Coronary artery (tissue), 2 donors: ENCODE results near the gene INSR.
"Not testable (repeated sequence)": the region's sequence is repeated elsewhere in the genome, so short reads cannot be mapped to it uniquely, and the experiment has no call there.

Experiments used
- DNase-seq: peaks from one replicate; pipeline ENCODE4 v3.0.0-alpha.2; 2017; ENCODE audit warnings: low spot score
- H3K27ac ChIP-seq, 2 donors: fragments of 200-600 bp; sonication (generic); one replicate each; pipeline ENCODE4 v1.5.1; 2016 to 2019
- H3K4me3 ChIP-seq: fragments of 200-600 bp; sonication (generic); 2 replicates; pipeline ENCODE4 v1.5.1; 2016; ENCODE audit warnings: mild to moderate bottlenecking, moderate library complexity
- TF ChIP-seq, protein P1 (sequence below): fragments of 200-600 bp; sonication (generic); IDR thresholded peaks from one replicate; pipeline ENCODE4 v1.5.1; 2019; ENCODE audit warnings: antibody characterized with exemption

Gene INSR

DNA sequence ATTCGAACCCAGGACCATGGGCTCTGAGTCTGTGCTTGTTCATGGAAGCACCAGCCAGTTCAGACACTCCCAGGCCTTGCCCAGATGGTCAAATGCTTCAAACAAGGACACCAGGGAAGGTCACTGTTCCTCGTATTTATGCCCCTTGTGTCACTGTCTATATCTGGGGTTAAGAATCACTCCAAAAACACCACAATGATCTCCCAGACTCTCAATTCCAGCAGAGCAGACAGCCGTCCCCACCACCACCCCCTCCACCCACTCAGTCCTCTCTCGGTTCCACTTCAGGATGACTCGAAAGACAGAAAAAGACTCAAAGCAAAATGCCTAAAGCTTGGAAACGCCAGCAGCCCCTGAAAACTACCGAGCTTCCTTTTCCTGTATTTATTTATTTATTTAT lies 79.0 kb downstream of the INSR start:
- TF ChIP-seq, protein P1, sequence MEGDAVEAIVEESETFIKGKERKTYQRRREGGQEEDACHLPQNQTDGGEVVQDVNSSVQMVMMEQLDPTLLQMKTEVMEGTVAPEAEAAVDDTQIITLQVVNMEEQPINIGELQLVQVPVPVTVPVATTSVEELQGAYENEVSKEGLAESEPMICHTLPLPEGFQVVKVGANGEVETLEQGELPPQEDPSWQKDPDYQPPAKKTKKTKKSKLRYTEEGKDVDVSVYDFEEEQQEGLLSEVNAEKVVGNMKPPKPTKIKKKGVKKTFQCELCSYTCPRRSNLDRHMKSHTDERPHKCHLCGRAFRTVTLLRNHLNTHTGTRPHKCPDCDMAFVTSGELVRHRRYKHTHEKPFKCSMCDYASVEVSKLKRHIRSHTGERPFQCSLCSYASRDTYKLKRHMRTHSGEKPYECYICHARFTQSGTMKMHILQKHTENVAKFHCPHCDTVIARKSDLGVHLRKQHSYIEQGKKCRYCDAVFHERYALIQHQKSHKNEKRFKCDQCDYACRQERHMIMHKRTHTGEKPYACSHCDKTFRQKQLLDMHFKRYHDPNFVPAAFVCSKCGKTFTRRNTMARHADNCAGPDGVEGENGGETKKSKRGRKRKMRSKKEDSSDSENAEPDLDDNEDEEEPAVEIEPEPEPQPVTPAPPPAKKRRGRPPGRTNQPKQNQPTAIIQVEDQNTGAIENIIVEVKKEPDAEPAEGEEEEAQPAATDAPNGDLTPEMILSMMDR = no peak
- Histone ChIP-seq H3K27ac (no peak overlapping the region), H3K4me3 (no peak overlapping the region)
- DNase-seq = no peak

DNA sequence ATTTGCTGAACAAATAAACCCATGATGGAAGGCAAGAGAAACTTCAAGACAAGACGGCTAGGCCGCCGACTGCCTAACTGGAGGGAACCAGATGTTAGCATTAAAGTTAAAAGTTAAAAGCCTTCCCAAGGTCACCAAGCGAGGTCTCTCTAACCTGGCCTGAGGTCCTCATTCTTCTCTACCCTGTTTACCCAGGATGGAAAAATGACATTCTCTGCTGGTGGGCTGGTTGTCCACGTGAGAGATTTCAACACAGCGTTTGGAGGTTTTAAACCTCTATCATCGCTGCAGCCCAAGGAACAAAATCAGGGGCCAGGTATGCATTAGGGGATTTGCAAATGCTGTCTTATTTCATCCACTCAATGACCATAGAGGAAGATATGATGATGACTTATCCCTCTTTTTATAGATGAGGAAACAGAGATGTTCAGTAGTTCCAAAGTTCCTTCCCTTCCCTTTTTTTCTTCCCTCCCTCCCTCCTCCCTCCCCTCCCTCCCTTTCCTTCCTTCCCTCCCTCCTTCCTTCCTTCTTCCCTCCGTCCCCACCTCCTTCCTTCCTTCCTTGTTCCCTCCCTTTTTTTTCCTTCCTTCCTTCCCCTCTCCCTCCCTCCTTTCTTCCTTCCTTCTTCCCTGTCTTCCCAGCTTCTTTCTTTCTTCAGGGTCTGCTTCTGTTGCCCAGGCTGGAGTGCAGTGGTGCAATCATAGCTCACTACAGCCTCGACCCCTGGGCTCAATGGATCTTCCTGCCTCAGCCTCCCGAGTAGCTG lies 79.7 kb downstream of the INSR start:
- H3K27ac ChIP-seq = no peak overlapping the region
- DNase-seq = no peak
- TF ChIP-seq, protein P1 = no peak
- no peak overlapping the region for H3K4me3 ChIP-seq

DNA sequence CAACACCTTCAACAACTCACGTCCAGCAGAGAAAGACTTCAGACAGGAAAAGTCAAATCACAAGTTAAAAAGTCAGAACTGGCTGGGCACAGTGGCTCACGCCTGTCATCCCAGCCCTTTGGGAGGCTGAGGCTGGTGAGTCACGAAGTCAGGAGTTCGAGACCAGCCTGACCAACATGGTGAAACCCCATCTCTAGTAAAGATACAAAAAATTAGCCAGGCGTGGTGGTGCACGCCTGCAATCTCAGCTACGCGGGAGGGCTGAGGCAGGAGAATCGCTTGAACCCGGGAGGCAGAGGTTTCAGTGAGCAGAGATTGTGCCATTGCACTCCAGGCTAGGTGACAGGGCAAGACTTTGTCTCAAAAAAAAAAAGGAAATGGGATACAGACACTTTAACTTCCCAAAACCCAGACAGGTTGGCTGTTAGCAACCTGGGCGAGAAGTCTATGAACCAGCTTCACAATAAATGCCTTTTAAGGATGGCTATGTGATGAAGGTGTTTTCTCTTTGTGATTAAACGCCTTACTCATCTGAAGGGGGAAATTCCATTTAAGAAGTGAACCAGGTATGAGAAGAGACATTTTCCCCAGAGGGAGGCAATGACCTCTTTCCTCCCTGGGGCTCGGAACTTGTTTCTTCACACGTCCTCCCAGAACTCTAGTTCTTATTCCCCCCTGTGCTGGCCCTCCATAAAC lies 80.4 kb downstream of the INSR start:
- no peak for DNase-seq
- TF ChIP-seq, protein P1 = no peak
- no peak overlapping the region for H3K4me3 ChIP-seq
- peak overlapping the region in 1 of 2 donors; percentile 52 for H3K27ac ChIP-seq

DNA sequence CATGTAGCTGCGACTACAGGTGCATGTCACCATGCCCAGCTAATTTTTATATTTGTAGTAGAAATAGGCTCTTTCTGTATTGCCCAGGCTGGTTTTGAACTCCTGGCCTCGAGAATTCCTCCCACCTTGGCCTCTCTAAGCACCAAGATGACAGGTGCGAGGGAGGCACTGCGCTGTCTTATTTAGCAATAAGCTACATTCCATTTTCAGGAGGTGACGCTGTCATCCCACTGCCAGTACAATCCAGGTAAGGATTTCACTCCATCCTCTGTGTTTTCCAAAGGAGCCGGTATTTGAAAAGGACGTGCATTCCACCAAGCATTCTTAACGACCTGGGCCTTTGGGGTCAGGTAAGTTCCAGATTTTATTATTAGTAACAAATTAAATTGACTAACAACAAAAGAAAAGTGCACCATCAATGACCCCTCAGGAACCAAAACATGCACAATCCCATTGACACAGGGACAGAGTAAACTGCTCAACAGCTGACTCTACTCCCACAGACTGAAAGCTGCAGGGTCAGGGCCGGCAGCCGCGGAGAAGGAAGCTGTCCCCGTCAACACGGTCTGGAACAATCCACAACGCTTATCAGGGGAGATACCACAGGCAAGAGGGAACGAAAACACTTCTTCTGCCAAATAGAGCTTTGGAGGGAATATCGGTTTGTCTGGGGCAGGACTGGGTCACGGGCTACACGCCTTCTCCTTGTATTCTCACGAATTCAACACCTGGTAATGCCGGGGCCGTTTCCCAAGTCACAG lies 82.8 kb downstream of the INSR start:
- Histone ChIP-seq H3K27ac (peak overlapping the region; percentile 6 to 80), H3K4me3 (peak overlapping the region; percentile 42)
- DNase-seq = no peak
- TF ChIP-seq, protein P1 = no peak

DNA sequence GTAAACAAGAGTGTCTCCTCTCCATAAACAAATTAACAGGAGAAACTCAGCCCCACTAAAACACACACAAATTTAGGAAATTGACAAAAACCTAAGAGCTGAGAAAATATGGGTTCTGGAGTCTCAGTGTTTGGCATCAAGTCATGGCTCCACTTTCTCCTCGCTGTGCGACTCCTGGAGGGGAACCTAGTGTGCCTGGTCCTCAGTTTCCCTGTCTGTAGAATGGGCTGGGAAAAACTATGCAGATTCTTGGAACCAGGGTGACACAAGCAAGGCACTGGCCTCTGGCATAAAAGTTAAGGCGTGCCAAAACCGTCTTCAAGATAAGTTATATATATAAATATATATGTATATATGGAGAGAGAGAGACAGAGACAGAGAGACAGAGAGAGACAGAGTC lies 83.9 kb downstream of the INSR start:
- no peak overlapping the region for H3K4me3 ChIP-seq
- TF ChIP-seq, protein P1 = no peak
- H3K27ac ChIP-seq = no peak overlapping the region
- no peak for DNase-seq

DNA sequence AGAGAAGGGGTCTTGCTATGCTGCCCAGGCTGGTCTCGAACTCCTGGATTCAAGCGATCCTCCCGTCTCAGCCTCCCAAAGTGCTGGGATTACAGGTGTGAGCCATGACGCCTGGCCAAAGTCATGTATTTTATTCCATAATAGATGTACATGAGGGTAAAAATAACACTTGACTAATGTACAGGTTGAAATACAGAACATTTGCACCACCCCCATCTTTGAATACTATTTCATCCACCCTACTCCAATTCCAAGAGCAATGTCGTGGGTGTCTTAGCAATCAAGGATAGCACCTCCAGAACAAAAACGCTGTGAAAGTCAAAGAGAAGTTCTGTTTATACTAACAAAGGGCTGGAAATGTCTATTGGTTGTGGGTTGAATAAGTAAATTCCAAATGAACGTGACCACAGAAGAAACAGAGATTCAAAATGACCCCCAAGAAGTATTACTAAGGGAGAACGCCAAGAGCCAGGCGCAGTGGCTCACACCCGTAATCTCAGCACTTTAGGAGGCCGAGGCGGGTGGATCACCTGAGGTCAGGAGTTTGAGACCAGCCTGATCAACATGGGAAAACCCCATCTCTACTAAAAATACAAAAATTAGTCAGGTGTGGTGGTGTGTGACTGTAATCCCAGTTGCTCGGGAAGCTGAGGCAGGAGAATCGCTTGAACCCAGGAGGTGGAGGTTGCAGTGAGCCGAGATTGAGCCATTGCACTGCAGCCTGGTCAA lies 84.5 kb downstream of the INSR start:
- H3K27ac ChIP-seq = not testable (repeated sequence)

DNA sequence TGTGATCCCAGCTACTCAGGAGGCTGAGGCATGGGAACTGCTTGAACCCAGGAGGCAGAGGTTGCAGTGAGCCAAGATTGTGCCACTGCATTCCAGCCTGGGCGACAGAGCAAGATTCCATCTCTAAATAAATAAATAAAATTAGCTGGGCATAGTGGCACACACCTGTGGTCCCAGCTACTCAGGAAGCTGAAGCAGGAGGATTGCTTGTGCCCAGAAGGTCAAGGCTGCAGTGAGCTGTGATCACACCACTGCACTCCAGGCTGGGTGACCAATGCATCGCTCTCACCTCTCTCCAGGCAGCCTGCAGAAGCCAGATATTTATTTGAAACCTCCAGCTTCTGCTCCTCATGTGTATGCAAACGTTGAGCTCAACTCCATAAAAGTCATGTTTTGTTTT lies 85.2 kb downstream of the INSR start:
- H3K4me3 ChIP-seq, DNase-seq, H3K27ac ChIP-seq: not testable (repeated sequence)

More for the DNA sequence above, 84.5 kb downstream of the INSR start:
- H3K4me3 ChIP-seq, DNase-seq: not testable (repeated sequence)
